Fibroblast of pulmonary artery (primary cell): ENCODE measurements around the gene AOPEP.
A peak's percentile ranks its signal among the peaks of the same experiment; 100 is the strongest.

Experiments
- DNase-seq: peaks from one replicate; pipeline ENCODE4 v3.0.0-alpha.2; 2010; ENCODE audit warnings: low read depth
- H3K4me3 ChIP-seq: replicated peaks from 2 replicates; pipeline ENCODE4 v1.5.1; 2011; ENCODE audit warnings: low read depth, mild to moderate bottlenecking, control low read depth, low read length, moderate library complexity
- CTCF ChIP-seq: IDR thresholded peaks from 2 replicates; pipeline ENCODE4 v1.5.1; 2011; ENCODE audit warnings: mild to moderate bottlenecking, control low read depth, low read length, inconsistent platforms; ENCODE audit errors: missing control alignments

The AOPEP gene

DNA sequence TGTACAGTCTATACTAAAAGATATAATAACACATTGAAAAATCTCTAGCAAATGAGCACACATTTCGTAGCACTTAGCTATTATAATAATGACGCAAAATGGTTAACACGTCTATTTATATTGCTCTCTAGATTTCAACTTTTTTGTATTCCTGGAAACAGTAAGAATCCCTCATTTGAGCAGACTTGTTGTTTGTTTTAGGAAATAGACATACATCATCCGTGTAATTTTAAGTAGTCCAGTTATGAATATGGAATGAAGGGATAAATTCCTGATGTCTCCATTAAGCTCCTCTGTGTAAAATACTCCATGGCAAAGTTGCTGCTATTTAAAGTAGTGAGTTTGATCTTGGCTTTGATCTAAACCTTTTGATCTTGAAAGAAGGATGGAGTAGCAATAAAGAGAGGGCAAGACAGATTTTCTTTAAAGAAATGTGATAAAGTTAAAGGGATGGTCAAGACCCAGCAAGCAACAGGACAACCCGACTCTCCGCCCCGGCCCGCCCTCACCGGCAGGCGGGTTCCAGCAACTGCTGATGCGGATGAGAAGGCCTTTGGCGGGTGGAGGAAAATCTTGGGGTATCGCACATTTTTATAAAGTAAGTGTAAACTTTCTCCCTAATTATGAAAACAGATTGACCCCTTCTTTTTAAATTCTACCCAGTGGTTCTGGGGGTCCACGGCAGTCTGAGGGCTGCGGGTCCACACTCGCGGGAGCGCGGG, 277.4 kb downstream of the AOPEP start:
- DNase-seq = peak; percentile 60
- peak; percentile 9 for TF ChIP-seq CTCF
- H3K4me3 ChIP-seq = peak overlapping the region; percentile 82

DNA sequence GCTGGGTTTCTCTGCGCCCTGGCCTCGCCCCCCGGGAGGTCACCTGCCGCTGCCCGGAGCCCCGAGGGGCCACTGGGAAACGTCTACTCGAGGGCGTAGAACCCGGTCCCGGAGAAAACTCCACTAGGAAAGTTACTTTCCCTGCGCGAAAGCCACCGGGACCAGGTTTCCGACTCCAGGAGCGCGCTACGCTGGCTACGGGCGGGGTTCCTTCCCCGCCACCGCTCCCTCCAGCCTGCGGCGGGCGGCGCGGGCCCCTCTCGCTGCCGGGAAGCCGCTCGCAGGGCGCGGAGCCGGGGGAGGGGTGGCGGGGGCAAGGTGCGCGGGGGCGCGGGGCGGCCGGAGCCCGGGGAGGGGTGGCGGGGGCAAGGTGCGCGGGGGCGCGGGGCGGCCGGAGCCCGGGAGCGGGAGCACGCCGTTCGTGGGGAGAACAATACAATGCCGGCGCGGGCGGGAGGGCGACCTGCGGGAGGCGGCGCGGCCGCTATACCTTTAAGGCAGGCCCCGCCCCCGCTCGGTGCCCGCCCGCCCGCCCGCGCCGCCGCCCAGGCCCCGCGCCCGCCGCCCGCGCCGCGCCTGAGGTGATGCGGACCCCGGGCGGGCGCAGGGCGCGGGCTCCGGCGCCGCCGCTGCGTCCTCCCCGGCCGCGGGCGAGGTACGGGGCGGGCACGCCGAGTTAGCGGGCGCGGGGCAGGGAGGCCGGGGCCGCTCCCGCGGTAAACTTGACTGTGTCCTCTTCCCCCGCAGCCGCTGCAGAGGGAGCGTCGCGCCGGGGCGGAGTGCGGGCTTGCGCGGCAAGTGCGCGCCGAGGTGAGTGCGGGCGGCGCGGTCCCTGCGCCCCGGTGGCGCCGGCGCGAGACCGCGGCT, 278.1 kb downstream of the AOPEP start:
- H3K4me3 ChIP-seq = peak overlapping the region; percentile 82
- DNase-seq = no peak
- TF ChIP-seq CTCF = no peak

GRCh38 chr9:95005278-95006143, 279.0 kb downstream of the AOPEP start:
- H3K4me3 ChIP-seq = peak overlapping the region; percentile 82
- no peak for TF ChIP-seq CTCF
- DNase-seq = no peak

GRCh38 chr9:95007226-95007869, 280.8 kb downstream of the AOPEP start:
- no peak for TF ChIP-seq CTCF
- no peak for DNase-seq
- peak overlapping the region; percentile 82 for H3K4me3 ChIP-seq

- no peak for TF ChIP-seq CTCF
- DNase-seq = no peak
- H3K4me3 ChIP-seq = no peak overlapping the region
Measured at GRCh38 chr9:95008151-95008771, 281.8 kb downstream of the AOPEP start.

GRCh38 chr9:95009459-95009858, 283.0 kb downstream of the AOPEP start:
- no peak overlapping the region for H3K4me3 ChIP-seq
- no peak for DNase-seq
- TF ChIP-seq CTCF = no peak
